ENCODE measurements around the gene ARAP2. TPM values are rescaled to one million over a fixed set of nuclear protein-coding genes. Genes with fewer than 3 reads are reported as not detected.

Gene ARAP2
- total RNA-seq, 1 experiment from 2014 or later = 5.5 TPM

DNA sequence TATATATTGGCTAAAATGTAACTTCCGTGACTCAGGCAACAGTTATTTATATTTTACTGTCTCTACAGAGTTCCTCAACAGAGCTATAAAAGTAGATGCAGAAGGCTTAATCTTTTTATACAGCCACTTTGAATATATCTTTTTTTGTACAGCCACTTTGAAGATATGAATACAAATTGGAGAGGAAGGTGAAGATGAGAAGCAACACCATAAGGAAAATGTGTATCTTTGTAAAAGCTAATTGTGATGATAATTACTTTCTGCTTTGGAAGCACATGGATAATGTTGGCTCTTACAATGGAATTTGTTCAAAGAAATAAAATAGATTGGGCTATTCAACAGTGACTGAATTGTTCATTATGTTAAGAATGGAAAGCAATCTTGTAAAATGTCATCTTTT is 205.8 kb downstream of the ARAP2 start:
- BruUV-seq (replicated peaks) = no TSS peak
- intact Hi-C loops (cut with micrococcal nuclease; ENCODE audit: unreplicated experiment) = no loop called here
- TF ChIP-seq, protein P1, sequence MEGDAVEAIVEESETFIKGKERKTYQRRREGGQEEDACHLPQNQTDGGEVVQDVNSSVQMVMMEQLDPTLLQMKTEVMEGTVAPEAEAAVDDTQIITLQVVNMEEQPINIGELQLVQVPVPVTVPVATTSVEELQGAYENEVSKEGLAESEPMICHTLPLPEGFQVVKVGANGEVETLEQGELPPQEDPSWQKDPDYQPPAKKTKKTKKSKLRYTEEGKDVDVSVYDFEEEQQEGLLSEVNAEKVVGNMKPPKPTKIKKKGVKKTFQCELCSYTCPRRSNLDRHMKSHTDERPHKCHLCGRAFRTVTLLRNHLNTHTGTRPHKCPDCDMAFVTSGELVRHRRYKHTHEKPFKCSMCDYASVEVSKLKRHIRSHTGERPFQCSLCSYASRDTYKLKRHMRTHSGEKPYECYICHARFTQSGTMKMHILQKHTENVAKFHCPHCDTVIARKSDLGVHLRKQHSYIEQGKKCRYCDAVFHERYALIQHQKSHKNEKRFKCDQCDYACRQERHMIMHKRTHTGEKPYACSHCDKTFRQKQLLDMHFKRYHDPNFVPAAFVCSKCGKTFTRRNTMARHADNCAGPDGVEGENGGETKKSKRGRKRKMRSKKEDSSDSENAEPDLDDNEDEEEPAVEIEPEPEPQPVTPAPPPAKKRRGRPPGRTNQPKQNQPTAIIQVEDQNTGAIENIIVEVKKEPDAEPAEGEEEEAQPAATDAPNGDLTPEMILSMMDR (IDR thresholded peaks at IDR 0.05) = no peak
- no peak for TF ChIP-seq POLR2AphosphoS5 (IDR thresholded peaks at IDR 0.05; ENCODE audit: low read depth, low read length)
- Histone ChIP-seq H3K4me3 (ENCODE audit: low read depth in 2 of 2, low read length in 2 of 2) (no peak overlapping the region), H3K36me3 (ENCODE audit: control insufficient read depth, insufficient read depth, low read length) (no peaks in the 10 kb centered on the region), H3K4me1 (ENCODE audit: control insufficient read depth, insufficient read depth, low read length) (no peaks in the 10 kb centered on the region), H3K27me3 (ENCODE audit: control insufficient read depth, insufficient read depth, low read length) (no peaks in the 10 kb centered on the region), H3K9me3 (ENCODE audit: control insufficient read depth, insufficient read depth, low read depth, low read length) (no peaks in the 10 kb centered on the region), H3K27ac (ENCODE audit: low read length) (no peak overlapping the region)
- ChIA-PET CTCF (no interaction called here), POLR2A (no interaction called here)
- in situ Hi-C loops (cut with HindIII; ENCODE audit: low pct_unique_long_range_greater_than_20kb, low sequenced_read_pairs) = no loop called here
- DNase-seq (ENCODE audit: low read depth, low spot score) = no peak
- ATAC-seq = no peak

DNA sequence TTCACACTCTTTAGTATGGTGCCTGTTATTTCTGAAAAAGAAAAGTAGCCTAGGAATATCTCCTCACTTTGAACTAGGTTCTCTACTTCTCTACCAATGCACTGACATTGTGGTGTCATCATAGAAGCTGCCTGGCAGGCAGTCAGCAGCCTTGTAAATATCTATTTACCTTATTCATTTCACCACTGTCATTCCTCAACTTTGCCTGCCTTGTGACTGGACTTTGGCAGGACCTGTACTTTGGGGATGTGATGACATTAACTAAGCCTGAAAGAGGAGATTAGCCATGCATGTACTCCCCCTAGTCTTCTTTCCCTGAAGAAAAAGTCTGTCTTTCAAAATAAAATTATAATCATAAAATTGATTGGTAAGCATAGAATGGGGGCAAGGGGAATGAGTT is 207.2 kb downstream of the ARAP2 start:
- in situ Hi-C loops (cut with HindIII; ENCODE audit: low pct_unique_long_range_greater_than_20kb, low sequenced_read_pairs) = no loop called here
- Histone ChIP-seq H3K27me3 (ENCODE audit: control insufficient read depth, insufficient read depth, low read length) (no peaks in the 10 kb centered on the region), H3K36me3 (ENCODE audit: control insufficient read depth, insufficient read depth, low read length) (no peaks in the 10 kb centered on the region), H3K4me3 (ENCODE audit: low read depth in 2 of 2, low read length in 2 of 2) (no peak overlapping the region), H3K9me3 (ENCODE audit: control insufficient read depth, insufficient read depth, low read depth, low read length) (no peaks in the 10 kb centered on the region), H3K4me1 (ENCODE audit: control insufficient read depth, insufficient read depth, low read length) (no peaks in the 10 kb centered on the region), H3K27ac (ENCODE audit: low read length) (no peak overlapping the region)
- intact Hi-C loops (cut with micrococcal nuclease; ENCODE audit: unreplicated experiment) = no loop called here
- CTCF ChIA-PET = no interaction called here
- no TSS peak for BruUV-seq (replicated peaks)
- TF ChIP-seq TCF7L2 (IDR thresholded peaks at IDR 0.05; ENCODE audit: low read depth, low read length) (no peak), SIN3A (IDR thresholded peaks at IDR 0.05; ENCODE audit: borderline replicate concordance, insufficient read depth, low read depth, low read length) (no peak), POLR2AphosphoS5 (IDR thresholded peaks at IDR 0.05; ENCODE audit: low read depth, low read length) (no peak)
- TF ChIP-seq, protein P2, sequence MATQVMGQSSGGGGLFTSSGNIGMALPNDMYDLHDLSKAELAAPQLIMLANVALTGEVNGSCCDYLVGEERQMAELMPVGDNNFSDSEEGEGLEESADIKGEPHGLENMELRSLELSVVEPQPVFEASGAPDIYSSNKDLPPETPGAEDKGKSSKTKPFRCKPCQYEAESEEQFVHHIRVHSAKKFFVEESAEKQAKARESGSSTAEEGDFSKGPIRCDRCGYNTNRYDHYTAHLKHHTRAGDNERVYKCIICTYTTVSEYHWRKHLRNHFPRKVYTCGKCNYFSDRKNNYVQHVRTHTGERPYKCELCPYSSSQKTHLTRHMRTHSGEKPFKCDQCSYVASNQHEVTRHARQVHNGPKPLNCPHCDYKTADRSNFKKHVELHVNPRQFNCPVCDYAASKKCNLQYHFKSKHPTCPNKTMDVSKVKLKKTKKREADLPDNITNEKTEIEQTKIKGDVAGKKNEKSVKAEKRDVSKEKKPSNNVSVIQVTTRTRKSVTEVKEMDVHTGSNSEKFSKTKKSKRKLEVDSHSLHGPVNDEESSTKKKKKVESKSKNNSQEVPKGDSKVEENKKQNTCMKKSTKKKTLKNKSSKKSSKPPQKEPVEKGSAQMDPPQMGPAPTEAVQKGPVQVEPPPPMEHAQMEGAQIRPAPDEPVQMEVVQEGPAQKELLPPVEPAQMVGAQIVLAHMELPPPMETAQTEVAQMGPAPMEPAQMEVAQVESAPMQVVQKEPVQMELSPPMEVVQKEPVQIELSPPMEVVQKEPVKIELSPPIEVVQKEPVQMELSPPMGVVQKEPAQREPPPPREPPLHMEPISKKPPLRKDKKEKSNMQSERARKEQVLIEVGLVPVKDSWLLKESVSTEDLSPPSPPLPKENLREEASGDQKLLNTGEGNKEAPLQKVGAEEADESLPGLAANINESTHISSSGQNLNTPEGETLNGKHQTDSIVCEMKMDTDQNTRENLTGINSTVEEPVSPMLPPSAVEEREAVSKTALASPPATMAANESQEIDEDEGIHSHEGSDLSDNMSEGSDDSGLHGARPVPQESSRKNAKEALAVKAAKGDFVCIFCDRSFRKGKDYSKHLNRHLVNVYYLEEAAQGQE (IDR thresholded peaks at IDR 0.05; ENCODE audit: insufficient read depth in 1 of 2, low read depth in 2 of 2, low read length in 1 of 2) = no peak
- TF ChIP-seq, protein P1 (IDR thresholded peaks at IDR 0.05) = no peak
- POLR2A ChIA-PET = no interaction called here
- ATAC-seq (no peak), DNase-seq (ENCODE audit: low read depth, low spot score) (no peak)

DNA sequence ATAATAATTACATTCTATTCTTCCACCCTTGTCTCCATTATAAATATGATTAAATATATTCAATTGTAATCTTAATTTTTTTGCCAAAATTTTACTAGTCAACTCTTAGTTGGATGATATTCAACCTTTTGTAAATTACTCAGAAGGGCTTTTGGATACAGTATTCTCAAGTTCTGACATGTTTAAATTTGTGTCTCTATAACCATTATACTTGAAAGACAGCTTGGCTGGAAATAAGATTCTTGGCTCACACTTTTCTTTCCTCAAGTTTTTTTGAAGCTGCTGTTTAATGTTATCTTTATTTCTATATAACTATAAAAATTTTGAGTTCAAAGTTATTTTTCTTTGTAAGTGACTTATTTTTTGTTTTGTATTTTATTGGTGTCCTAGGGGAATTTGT is 214.4 kb downstream of the ARAP2 start:
- POLR2A ChIA-PET = no interaction called here
- in situ Hi-C loops (cut with HindIII; ENCODE audit: low pct_unique_long_range_greater_than_20kb, low sequenced_read_pairs) = no loop called here
- DNase-seq (ENCODE audit: low read depth, low spot score) (no peak), ATAC-seq (no peak)
- Histone ChIP-seq H3K4me1 (ENCODE audit: control insufficient read depth, insufficient read depth, low read length) (no peaks in the 10 kb centered on the region), H3K4me3 (ENCODE audit: low read depth in 2 of 2, low read length in 2 of 2) (no peak overlapping the region), H3K27ac (ENCODE audit: low read length) (no peak overlapping the region), H3K36me3 (ENCODE audit: control insufficient read depth, insufficient read depth, low read length) (no peaks in the 10 kb centered on the region), H3K27me3 (ENCODE audit: control insufficient read depth, insufficient read depth, low read length) (no peaks in the 10 kb centered on the region), H3K9me3 (ENCODE audit: control insufficient read depth, insufficient read depth, low read depth, low read length) (no peaks in the 10 kb centered on the region)
- TF ChIP-seq, protein P2 (IDR thresholded peaks at IDR 0.05; ENCODE audit: insufficient read depth in 1 of 2, low read depth in 2 of 2, low read length in 1 of 2) = no peak
- TF ChIP-seq SIN3A (IDR thresholded peaks at IDR 0.05; ENCODE audit: borderline replicate concordance, insufficient read depth, low read depth, low read length) (no peak), TCF7L2 (IDR thresholded peaks at IDR 0.05; ENCODE audit: low read depth, low read length) (no peak), POLR2AphosphoS5 (IDR thresholded peaks at IDR 0.05; ENCODE audit: low read depth, low read length) (no peak)
- TF ChIP-seq, protein P1 (IDR thresholded peaks at IDR 0.05) = no peak
- BruUV-seq (replicated peaks) = no TSS peak
- intact Hi-C loops (cut with micrococcal nuclease; ENCODE audit: unreplicated experiment) = no loop called here
- CTCF ChIA-PET = no interaction called here

All from Panc1 (cell line).